ENCODE results near the gene ATP9B. TPM values are rescaled to one million over a fixed set of nuclear protein-coding genes. Genes with fewer than 3 reads are reported as not detected.

ATP9B gene
- total RNA-seq, 1 donor from 2014 or later = 12.6 TPM

GRCh38 chr18:79178113-79178531, 108.9 kb downstream of the ATP9B start:
- Mint-ChIP-seq H3K4me3 (ENCODE audit: unreplicated experiment) (no peak overlapping the region), H3K4me1 (ENCODE audit: low read depth, unreplicated experiment) (peaks cover 9% of the 10 kb centered on the region), H3K27me3 (ENCODE audit: low read depth, unreplicated experiment) (no peaks in the 10 kb centered on the region), H3K27ac (ENCODE audit: unreplicated experiment) (no peak overlapping the region), H3K9me3 (ENCODE audit: unreplicated experiment) (no peaks in the 10 kb centered on the region), H3K36me3 (ENCODE audit: low read depth, unreplicated experiment) (peaks cover 2% of the 10 kb centered on the region)
- Histone ChIP-seq H3K4me2 (ENCODE audit: low read length) (no peak overlapping the region), H3K4me1 (ENCODE audit: insufficient read depth, low read length) (no peaks in the 10 kb centered on the region), H3K9ac (ENCODE audit: low read length) (no peak overlapping the region), H3K27me3 (ENCODE audit: insufficient read depth, low read length) (no peaks in the 10 kb centered on the region), H3K9me3 (ENCODE audit: insufficient read depth, low read depth, low read length) (no peaks in the 10 kb centered on the region), H3K79me2 (ENCODE audit: insufficient read depth, low read length) (no peaks in the 10 kb centered on the region), H3K27ac (ENCODE audit: low read depth, low read length) (no peak overlapping the region), H4K20me1 (ENCODE audit: insufficient read depth, low read length) (no peaks in the 10 kb centered on the region), H3K4me3 (ENCODE audit: insufficient read depth, low read depth, low read length) (no peak overlapping the region), H3K36me3 (ENCODE audit: insufficient read depth, low read length) (no peaks in the 10 kb centered on the region), H2AFZ (ENCODE audit: low read depth, low read length) (no peak overlapping the region)
- TF ChIP-seq CTCF (IDR thresholded peaks at IDR 0.05; ENCODE audit: insufficient read depth, low read depth, low read length) = no peak
- no peak for TF ChIP-seq EZH2 (IDR thresholded peaks at IDR 0.05; ENCODE audit: insufficient read depth, low read length)
- DNase-seq (ENCODE audit: low read depth) = no peak
- FAIRE-seq = no peak

GRCh38 chr18:79182047-79182713, 113.0 kb downstream of the ATP9B start:
- H3K4me3 ChIP-seq (ENCODE audit: insufficient read depth, low read depth, low read length) = no peak overlapping the region
- no peak overlapping the region for H3K27ac Mint-ChIP-seq (ENCODE audit: unreplicated experiment)
- H3K4me1 ChIP-seq (ENCODE audit: insufficient read depth, low read length) = no peaks in the 10 kb centered on the region
- no peaks in the 10 kb centered on the region for H3K79me2 ChIP-seq (ENCODE audit: insufficient read depth, low read length)
- no peak for DNase-seq (ENCODE audit: low read depth)
- H3K9me3 ChIP-seq (ENCODE audit: insufficient read depth, low read depth, low read length) = no peaks in the 10 kb centered on the region
- peaks cover 9% of the 10 kb centered on the region for H3K4me1 Mint-ChIP-seq (ENCODE audit: low read depth, unreplicated experiment)
- peaks cover 2% of the 10 kb centered on the region for H3K36me3 Mint-ChIP-seq (ENCODE audit: low read depth, unreplicated experiment)
- H3K27me3 ChIP-seq (ENCODE audit: insufficient read depth, low read length) = no peaks in the 10 kb centered on the region
- no peak for FAIRE-seq
- H2AFZ ChIP-seq (ENCODE audit: low read depth, low read length) = no peak overlapping the region
- no peaks in the 10 kb centered on the region for H3K9me3 Mint-ChIP-seq (ENCODE audit: unreplicated experiment)
- no peak for TF ChIP-seq CTCF (IDR thresholded peaks at IDR 0.05; ENCODE audit: insufficient read depth, low read depth, low read length)
- no peak for TF ChIP-seq EZH2 (IDR thresholded peaks at IDR 0.05; ENCODE audit: insufficient read depth, low read length)
- no peak overlapping the region for H3K9ac ChIP-seq (ENCODE audit: low read length)
- no peaks in the 10 kb centered on the region for H3K27me3 Mint-ChIP-seq (ENCODE audit: low read depth, unreplicated experiment)
- no peak overlapping the region for H3K4me3 Mint-ChIP-seq (ENCODE audit: unreplicated experiment)
- H3K4me2 ChIP-seq (ENCODE audit: low read length) = no peak overlapping the region
- no peaks in the 10 kb centered on the region for H4K20me1 ChIP-seq (ENCODE audit: insufficient read depth, low read length)
- no peak overlapping the region for H3K27ac ChIP-seq (ENCODE audit: low read depth, low read length)
- no peaks in the 10 kb centered on the region for H3K36me3 ChIP-seq (ENCODE audit: insufficient read depth, low read length)

- peaks cover 11% of the 10 kb centered on the region for H3K4me1 Mint-ChIP-seq (ENCODE audit: low read depth, unreplicated experiment)
- H3K27me3 Mint-ChIP-seq (ENCODE audit: low read depth, unreplicated experiment) = no peaks in the 10 kb centered on the region
- FAIRE-seq (no peak), DNase-seq (ENCODE audit: low read depth) (no peak)
- no peak overlapping the region for H3K4me3 Mint-ChIP-seq (ENCODE audit: unreplicated experiment)
- Histone ChIP-seq H3K9ac (ENCODE audit: low read length) (no peak overlapping the region), H4K20me1 (ENCODE audit: insufficient read depth, low read length) (no peaks in the 10 kb centered on the region), H3K4me1 (ENCODE audit: insufficient read depth, low read length) (no peaks in the 10 kb centered on the region), H3K36me3 (ENCODE audit: insufficient read depth, low read length) (no peaks in the 10 kb centered on the region), H3K4me2 (ENCODE audit: low read length) (no peak overlapping the region), H3K79me2 (ENCODE audit: insufficient read depth, low read length) (no peaks in the 10 kb centered on the region), H3K4me3 (ENCODE audit: insufficient read depth, low read depth, low read length) (no peak overlapping the region), H3K27ac (ENCODE audit: low read depth, low read length) (no peak overlapping the region), H3K27me3 (ENCODE audit: insufficient read depth, low read length) (no peaks in the 10 kb centered on the region), H2AFZ (ENCODE audit: low read depth, low read length) (no peak overlapping the region), H3K9me3 (ENCODE audit: insufficient read depth, low read depth, low read length) (no peaks in the 10 kb centered on the region)
- no peak overlapping the region for H3K27ac Mint-ChIP-seq (ENCODE audit: unreplicated experiment)
- no peaks in the 10 kb centered on the region for H3K9me3 Mint-ChIP-seq (ENCODE audit: unreplicated experiment)
- TF ChIP-seq CTCF (IDR thresholded peaks at IDR 0.05; ENCODE audit: insufficient read depth, low read depth, low read length) (no peak), EZH2 (IDR thresholded peaks at IDR 0.05; ENCODE audit: insufficient read depth, low read length) (no peak)
- no peaks in the 10 kb centered on the region for H3K36me3 Mint-ChIP-seq (ENCODE audit: low read depth, unreplicated experiment)
Observed at GRCh38 chr18:79185648-79186047, 116.5 kb downstream of the ATP9B start.

All from astrocyte (in vitro differentiated cells and primary cell).